Neural cell (in vitro differentiated cells): Measurements from ENCODE around the gene SLC25A13. TPM values are rescaled to one million over a fixed set of nuclear protein-coding genes. Genes with fewer than 3 reads are reported as not detected.

Source experiments
- H2AFZ ChIP-seq: fragments of 200-600, 300-800 bp; sonication (generic), shearing (Covaris generic); 2 replicates; pipeline ENCODE4 v1.6.0; 2014; ENCODE audit warnings: low read depth, mild to moderate bottlenecking, antibody characterized with exemption, low read length, moderate library complexity
- H3F3A ChIP-seq: fragments of 200-600 bp; shearing (Covaris generic); 2 replicates; pipeline ENCODE4 v1.6.1; 2016; ENCODE audit warnings: mild to moderate bottlenecking, moderate library complexity, mixed read lengths, antibody characterized with exemption, low read length; ENCODE audit not compliant: insufficient read depth, poor library complexity, severe bottlenecking
- H3K27ac ChIP-seq: fragments of 200-600, 300-800 bp; sonication (generic), shearing (Covaris generic); 2 replicates; pipeline ENCODE4 v1.5.1; 2014; ENCODE audit warnings: mild to moderate bottlenecking, low read length, moderate library complexity
- H3K27me3 ChIP-seq: fragments of 300-800, 200-600 bp; sonication (generic), shearing (Covaris generic); 2 replicates; pipeline ENCODE4 v1.6.0; 2014; ENCODE audit warnings: mild to moderate bottlenecking, low read depth, low read length, moderate library complexity; ENCODE audit not compliant: insufficient read depth
- H3K36me3 ChIP-seq: fragments of 300-800, 200-600 bp; sonication (generic), shearing (Covaris generic); 2 replicates; pipeline ENCODE4 v1.5.1; 2014; ENCODE audit warnings: mild to moderate bottlenecking, antibody characterized with exemption, low read length, moderate library complexity; ENCODE audit not compliant: insufficient read depth
- H3K4me2 ChIP-seq: fragments of 300-800, 200-600 bp; sonication (generic), shearing (Covaris generic); 2 replicates; pipeline ENCODE4 v1.6.0; 2014; ENCODE audit warnings: mild to moderate bottlenecking, low read length
- H3K4me3 ChIP-seq: fragments of 300-800, 200-600 bp; sonication (generic), shearing (Covaris generic); 2 replicates; pipeline ENCODE4 v1.5.1; 2014; ENCODE audit warnings: mild to moderate bottlenecking, low read length, moderate library complexity
- H3K79me2 ChIP-seq: fragments of 200-600 bp; shearing (Covaris generic); replicated peaks from 2 replicates; pipeline ENCODE4 v1.6.0; 2014; ENCODE audit warnings: mild to moderate bottlenecking, low read length, moderate library complexity; ENCODE audit not compliant: insufficient read depth
- H3K9ac ChIP-seq: fragments of 300-800, 200-600 bp; sonication (generic), shearing (Covaris generic); 2 replicates; pipeline ENCODE4 v1.6.1; 2016; ENCODE audit warnings: mild to moderate bottlenecking, low read length, mixed read lengths
- H3K9me2 ChIP-seq: fragments of 200-600 bp; shearing (Covaris generic); 2 replicates; pipeline ENCODE4 v1.6.1; 2016; ENCODE audit warnings: mild to moderate bottlenecking, low read length, mixed read lengths; ENCODE audit not compliant: insufficient read depth
- H3K9me3 ChIP-seq: fragments of 200-600, 300-800 bp; sonication (generic), shearing (Covaris generic); 2 replicates; pipeline ENCODE4 v1.6.1; 2016; ENCODE audit warnings: mild to moderate bottlenecking, mixed run types, low read length, moderate library complexity, mixed read lengths
- H4K20me1 ChIP-seq: fragments of 200-600 bp; shearing (Covaris generic); 2 replicates; pipeline ENCODE4 v1.6.1; 2016; ENCODE audit warnings: mild to moderate bottlenecking, mixed run types; ENCODE audit not compliant: insufficient read depth
- EP300 ChIP-seq: fragments of 450-650 bp; conservative IDR thresholded peaks from 2 replicates; pipeline ENCODE4 v1.6.1; 2014; ENCODE audit warnings: antibody characterized with exemption, mild to moderate bottlenecking, moderate library complexity; ENCODE audit not compliant: poor library complexity, severe bottlenecking
- EZH2 ChIP-seq: fragments of 200-600, 300-800 bp; shearing (Covaris generic), sonication (generic); IDR thresholded peaks from 2 replicates; pipeline ENCODE4 v1.6.1; 2014; ENCODE audit warnings: antibody characterized with exemption, low read length, borderline replicate concordance, mild to moderate bottlenecking; ENCODE audit not compliant: insufficient read depth, poor library complexity, severe bottlenecking
- MXI1 ChIP-seq: fragments of 450-650 bp; conservative IDR thresholded peaks from 2 replicates; pipeline ENCODE4 v1.6.1; 2014; ENCODE audit warnings: antibody characterized with exemption, mild to moderate bottlenecking; ENCODE audit not compliant: poor library complexity, severe bottlenecking
- POLR2AphosphoS5 ChIP-seq: IDR thresholded peaks from 2 replicates; pipeline ENCODE4 v1.6.1; 2012
- RAD21 ChIP-seq: fragments of 450-650 bp; conservative IDR thresholded peaks from 2 replicates; pipeline ENCODE4 v1.6.1; 2014; ENCODE audit warnings: antibody characterized with exemption, mild to moderate bottlenecking, moderate library complexity
- SMC3 ChIP-seq: fragments of 450-650 bp; conservative IDR thresholded peaks from 2 replicates; pipeline ENCODE4 v1.6.1; 2014; ENCODE audit warnings: antibody characterized with exemption, mild to moderate bottlenecking, moderate library complexity; ENCODE audit not compliant: poor library complexity
- TAF1 ChIP-seq: IDR thresholded peaks from 2 replicates; pipeline ENCODE4 v1.6.1; 2012; ENCODE audit warnings: low read depth
- polyA plus RNA-seq: library from polyadenylated mRNA; depleted of rRNA; stranded (reverse); fragments of >200 nt; gene quantifications from 2 replicates; pipeline ENCODE4 v1.2.3, GENCODE V29; 2014
- TF ChIP-seq, protein P1 (sequence below): fragments of 450-650 bp; IDR thresholded peaks from 2 replicates; pipeline ENCODE4 v1.5.1; 2014; ENCODE audit warnings: antibody characterized with exemption, mild to moderate bottlenecking, moderate library complexity; ENCODE audit not compliant: poor library complexity, severe bottlenecking
- TF ChIP-seq, protein P2 (sequence below): IDR thresholded peaks from 2 replicates; pipeline ENCODE4 v1.6.1; 2012; ENCODE audit warnings: borderline replicate concordance

SLC25A13 gene
- polyA plus RNA-seq, 1 donor from 2014 or later = 20.2 TPM

DNA sequence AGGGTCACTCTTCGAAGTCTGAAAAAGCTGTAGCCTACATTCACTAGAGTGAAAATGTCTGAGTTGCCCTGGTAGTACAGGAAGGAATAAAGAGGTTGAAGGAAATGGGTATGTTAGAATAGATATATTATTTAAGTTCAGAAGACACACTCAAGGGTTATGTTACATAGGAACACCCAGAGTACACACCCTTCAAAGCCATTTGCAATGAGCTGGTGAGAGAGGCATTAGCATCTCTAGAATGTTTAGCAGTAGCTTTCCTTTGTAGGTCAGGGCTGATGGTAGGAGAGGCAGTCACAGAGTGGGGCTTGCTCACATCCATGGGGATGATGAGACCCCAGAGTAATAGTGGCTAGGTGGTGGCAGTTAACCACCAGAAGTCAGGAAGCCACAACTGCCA, 221.2 kb downstream of the SLC25A13 start:
- H3K4me2 ChIP-seq = no peak overlapping the region
- H4K20me1 ChIP-seq = no peaks in the 10 kb centered on the region
- H2AFZ ChIP-seq = no peak overlapping the region
- no peaks in the 10 kb centered on the region for H3K9me2 ChIP-seq
- H3K79me2 ChIP-seq = no peaks in the 10 kb centered on the region
- no peak overlapping the region for H3K27ac ChIP-seq
- H3K9me3 ChIP-seq = peaks cover 5% of the 10 kb centered on the region
- no peaks in the 10 kb centered on the region for H3K27me3 ChIP-seq
- H3F3A ChIP-seq = no peaks in the 10 kb centered on the region
- H3K36me3 ChIP-seq = no peaks in the 10 kb centered on the region
- H3K9ac ChIP-seq = no peak overlapping the region
- H3K4me3 ChIP-seq = no peak overlapping the region
- TF ChIP-seq SMC3 = no peak
- TF ChIP-seq RAD21 = no peak
- TF ChIP-seq EZH2 = no peak
- TF ChIP-seq POLR2AphosphoS5 = no peak
- TF ChIP-seq, protein P1, sequence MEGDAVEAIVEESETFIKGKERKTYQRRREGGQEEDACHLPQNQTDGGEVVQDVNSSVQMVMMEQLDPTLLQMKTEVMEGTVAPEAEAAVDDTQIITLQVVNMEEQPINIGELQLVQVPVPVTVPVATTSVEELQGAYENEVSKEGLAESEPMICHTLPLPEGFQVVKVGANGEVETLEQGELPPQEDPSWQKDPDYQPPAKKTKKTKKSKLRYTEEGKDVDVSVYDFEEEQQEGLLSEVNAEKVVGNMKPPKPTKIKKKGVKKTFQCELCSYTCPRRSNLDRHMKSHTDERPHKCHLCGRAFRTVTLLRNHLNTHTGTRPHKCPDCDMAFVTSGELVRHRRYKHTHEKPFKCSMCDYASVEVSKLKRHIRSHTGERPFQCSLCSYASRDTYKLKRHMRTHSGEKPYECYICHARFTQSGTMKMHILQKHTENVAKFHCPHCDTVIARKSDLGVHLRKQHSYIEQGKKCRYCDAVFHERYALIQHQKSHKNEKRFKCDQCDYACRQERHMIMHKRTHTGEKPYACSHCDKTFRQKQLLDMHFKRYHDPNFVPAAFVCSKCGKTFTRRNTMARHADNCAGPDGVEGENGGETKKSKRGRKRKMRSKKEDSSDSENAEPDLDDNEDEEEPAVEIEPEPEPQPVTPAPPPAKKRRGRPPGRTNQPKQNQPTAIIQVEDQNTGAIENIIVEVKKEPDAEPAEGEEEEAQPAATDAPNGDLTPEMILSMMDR = no peak
- no peak for TF ChIP-seq TAF1
- no peak for TF ChIP-seq MXI1
- TF ChIP-seq, protein P2, sequence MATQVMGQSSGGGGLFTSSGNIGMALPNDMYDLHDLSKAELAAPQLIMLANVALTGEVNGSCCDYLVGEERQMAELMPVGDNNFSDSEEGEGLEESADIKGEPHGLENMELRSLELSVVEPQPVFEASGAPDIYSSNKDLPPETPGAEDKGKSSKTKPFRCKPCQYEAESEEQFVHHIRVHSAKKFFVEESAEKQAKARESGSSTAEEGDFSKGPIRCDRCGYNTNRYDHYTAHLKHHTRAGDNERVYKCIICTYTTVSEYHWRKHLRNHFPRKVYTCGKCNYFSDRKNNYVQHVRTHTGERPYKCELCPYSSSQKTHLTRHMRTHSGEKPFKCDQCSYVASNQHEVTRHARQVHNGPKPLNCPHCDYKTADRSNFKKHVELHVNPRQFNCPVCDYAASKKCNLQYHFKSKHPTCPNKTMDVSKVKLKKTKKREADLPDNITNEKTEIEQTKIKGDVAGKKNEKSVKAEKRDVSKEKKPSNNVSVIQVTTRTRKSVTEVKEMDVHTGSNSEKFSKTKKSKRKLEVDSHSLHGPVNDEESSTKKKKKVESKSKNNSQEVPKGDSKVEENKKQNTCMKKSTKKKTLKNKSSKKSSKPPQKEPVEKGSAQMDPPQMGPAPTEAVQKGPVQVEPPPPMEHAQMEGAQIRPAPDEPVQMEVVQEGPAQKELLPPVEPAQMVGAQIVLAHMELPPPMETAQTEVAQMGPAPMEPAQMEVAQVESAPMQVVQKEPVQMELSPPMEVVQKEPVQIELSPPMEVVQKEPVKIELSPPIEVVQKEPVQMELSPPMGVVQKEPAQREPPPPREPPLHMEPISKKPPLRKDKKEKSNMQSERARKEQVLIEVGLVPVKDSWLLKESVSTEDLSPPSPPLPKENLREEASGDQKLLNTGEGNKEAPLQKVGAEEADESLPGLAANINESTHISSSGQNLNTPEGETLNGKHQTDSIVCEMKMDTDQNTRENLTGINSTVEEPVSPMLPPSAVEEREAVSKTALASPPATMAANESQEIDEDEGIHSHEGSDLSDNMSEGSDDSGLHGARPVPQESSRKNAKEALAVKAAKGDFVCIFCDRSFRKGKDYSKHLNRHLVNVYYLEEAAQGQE = no peak
- no peak for TF ChIP-seq EP300

DNA sequence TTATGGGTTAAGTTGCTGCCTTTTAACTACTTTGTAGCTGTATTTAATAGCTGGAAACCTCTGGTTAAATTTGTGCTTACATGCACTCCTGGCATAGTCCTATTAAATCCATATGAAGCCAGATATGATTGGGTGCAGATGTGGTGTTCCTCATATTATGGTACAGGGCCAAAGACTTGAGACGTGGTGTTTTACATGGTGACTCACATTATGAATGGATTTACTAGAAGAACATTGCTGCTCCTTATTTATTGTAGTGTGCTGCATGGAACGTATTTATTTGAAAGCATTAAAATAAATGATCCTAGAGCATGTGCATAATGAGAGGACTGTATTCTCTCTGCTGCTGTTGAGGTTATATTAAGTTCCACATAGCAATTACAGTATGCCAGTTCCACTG, 224.1 kb downstream of the SLC25A13 start:
- no peaks in the 10 kb centered on the region for H3K9me2 ChIP-seq
- TF ChIP-seq SMC3 (no peak), MXI1 (no peak), RAD21 (no peak), EP300 (no peak), EZH2 (no peak), POLR2AphosphoS5 (no peak), TAF1 (no peak)
- TF ChIP-seq, protein P2 = no peak
- TF ChIP-seq, protein P1 = no peak
- no peaks in the 10 kb centered on the region for H3F3A ChIP-seq
- H3K9ac ChIP-seq = no peak overlapping the region
- H3K9me3 ChIP-seq = peaks cover 5% of the 10 kb centered on the region
- no peaks in the 10 kb centered on the region for H3K36me3 ChIP-seq
- H3K4me3 ChIP-seq = no peak overlapping the region
- H4K20me1 ChIP-seq = no peaks in the 10 kb centered on the region
- H3K27me3 ChIP-seq = no peaks in the 10 kb centered on the region
- H3K4me2 ChIP-seq = no peak overlapping the region
- no peak overlapping the region for H2AFZ ChIP-seq
- H3K79me2 ChIP-seq = no peaks in the 10 kb centered on the region
- H3K27ac ChIP-seq = peak overlapping the region; percentile 19
